GM18507 (cell line): Measurements from ENCODE around the gene TSKU.
"Not testable (repeated sequence)": the region's sequence is repeated elsewhere in the genome, so short reads cannot be mapped to it uniquely, and the experiment has no call there.

Source experiments
- DNase-seq: peaks from one replicate; pipeline ENCODE4 v3.0.0; 2011; ENCODE audit warnings: low read depth; ENCODE audit not compliant: insufficient read length; ENCODE audit errors: extremely low spot score
- FAIRE-seq: peaks from 2 replicates; lab custom pipeline; 2011; peaks lifted over from hg19 to GRCh38; lab: Jason Lieb, UNC

TSKU gene

DNA sequence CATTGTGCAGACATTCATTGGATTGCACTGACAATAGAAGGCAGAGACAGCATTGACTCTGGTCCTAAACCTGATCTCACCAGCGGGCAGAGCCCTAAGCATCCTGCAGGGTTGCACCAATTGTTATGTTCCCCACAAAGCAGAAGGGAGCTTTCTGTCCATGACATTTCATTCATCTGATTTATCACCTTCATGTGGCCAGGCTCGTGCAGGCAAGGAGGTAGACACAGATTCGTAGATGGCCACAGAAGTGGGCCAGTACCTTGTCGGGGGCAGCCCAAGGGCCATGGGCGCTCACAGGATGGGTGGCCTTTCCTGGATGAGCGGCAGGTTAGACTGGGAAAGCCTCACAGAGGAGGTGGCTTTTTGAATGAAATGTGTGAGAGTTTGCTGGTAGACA lies 2.9 kb downstream of the TSKU start:
- FAIRE-seq: no peak
- no peak for DNase-seq

DNA sequence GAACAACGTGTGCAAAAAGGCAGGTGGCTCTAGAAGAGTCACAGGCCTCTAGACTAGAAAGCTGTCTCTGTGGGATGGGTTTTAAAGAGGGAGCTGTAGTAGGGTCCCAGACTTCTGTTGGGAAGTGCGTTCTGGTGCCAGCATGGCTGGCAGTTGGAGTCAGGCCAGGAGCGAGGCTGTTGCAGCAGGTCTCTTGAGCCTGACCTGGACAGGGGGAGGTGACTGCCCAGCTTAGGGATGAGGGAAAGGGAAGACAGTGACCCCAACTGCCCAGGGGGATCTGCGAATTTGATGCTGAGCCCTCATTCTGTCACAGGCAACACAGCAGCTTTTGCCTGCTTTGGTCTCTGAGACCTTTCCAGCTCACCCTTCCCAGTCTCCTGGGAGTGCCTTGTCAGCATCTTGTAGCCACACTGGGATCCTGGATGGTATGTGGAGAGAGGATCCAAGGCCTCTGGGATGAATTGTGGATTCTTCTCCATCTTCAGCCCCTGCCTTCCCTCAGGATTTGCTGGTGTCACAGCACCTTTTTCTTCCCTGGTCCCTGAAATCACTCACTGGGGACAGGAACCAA lies 3.4 kb downstream of the TSKU start:
- FAIRE-seq (no peak), DNase-seq (no peak)

GRCh38 chr11:76787271-76787670 lies 4.1 kb downstream of the TSKU start:
- FAIRE-seq (no peak), DNase-seq (no peak)

DNA sequence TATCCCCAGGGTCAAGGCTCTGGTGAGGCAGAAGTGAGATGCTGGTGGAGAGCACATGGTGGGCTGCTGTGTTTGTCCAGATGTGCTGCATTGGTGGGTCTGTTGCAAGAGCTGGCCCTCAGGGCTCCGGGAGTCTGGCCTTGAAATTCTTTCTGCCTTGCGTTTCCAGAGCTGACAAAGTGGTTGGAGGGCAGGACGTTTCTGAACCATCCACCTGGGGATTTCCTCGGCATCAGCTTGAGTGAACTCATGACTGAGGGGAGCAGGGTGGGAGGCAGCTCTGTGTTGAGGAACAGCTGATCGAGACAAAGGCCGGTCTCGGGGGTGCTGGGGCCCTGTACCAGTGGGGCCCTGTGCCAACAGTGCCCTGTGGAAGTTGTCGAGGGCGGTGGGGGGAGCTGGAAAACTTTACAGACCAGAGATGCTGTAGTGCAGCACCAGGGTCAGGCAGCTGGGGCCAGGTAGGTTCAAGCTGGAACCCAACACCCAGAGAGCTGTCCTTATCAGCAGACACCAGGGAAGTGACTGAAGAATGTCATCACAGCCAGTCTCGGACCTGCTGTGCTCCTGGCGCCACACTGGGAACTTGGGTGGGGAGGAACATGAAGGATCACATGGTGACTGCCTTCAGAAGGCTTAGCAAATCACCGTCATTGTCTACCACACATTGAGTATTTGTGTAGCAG lies 4.9 kb downstream of the TSKU start:
- FAIRE-seq: no peak
- no peak for DNase-seq

DNA sequence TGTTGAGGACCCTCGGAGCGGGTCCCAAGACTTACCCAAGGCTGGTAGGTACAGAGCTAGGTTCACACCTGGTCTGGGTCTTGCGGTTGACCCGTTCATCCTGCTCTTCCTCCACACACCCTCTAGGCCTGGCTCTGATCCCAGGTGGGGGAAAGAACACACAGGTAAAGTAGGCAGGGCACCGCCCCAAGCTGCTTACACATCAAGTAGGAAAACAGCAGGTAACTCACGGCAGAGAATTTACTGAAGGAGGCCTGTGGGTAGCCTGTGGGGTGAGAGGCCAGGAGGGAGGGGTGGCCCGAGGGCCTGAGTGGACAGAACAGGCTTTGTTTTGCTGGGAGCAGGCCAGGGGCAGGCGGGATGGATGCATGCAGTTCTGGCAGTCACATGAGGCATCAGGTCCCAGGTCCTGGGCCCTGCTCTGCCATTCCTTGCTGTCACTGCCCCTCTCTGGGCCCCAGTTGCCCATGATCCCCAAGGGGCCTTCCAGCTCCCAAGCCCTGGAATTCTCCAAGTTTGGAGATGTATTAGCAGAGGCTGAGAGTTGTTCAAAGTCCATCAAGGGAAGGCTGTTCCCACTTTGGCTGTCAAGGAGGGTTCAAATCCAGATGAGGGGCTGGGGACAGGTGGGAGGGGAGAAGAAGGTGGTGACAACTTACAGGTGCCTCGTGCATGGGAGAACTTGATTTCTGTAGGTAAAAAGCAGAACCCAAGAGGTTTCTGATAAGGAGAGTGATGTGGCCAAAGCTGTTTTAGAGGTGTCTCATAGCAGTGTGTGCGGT lies 5.7 kb downstream of the TSKU start:
- FAIRE-seq: no peak
- DNase-seq: no peak

DNA sequence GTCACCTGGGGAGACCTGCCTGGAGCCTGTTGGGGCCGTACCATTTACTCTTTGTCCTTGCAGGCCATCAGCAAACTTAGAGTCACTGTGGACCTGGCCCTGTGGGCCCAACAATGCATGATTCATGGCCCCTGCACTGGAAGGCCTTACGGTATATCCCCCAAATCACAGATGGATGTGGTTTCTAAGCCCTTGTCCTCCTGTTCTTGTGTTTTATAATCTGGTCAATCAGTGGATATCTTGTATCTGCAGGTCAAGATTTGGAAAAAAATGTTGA lies 6.2 kb downstream of the TSKU start:
- FAIRE-seq (no peak), DNase-seq (no peak)

DNA sequence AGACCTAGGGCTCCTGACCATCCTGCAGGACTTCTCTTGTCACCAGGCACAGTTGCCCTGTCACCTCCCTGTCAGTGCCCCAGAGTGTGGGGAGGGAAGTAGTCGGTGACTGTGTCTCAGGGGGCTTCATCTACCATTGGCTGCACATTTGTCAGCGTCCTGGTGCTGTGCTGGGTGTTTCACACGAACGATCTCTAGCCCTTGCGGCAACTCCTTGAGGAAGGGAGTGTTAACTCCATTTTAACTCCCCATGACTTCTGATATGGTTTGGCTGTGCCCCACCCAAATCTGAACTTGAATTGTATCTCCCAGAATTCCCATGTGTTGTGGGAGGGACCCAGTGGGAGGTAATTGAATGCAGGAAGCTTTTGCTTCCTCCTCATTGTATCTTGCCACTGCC lies 7.1 kb downstream of the TSKU start:
- FAIRE-seq (no peak), DNase-seq (no peak)

- DNase-seq, FAIRE-seq: not testable (repeated sequence)
Measured at GRCh38 chr11:76791002-76791770, 8.0 kb downstream of the TSKU start.

DNA sequence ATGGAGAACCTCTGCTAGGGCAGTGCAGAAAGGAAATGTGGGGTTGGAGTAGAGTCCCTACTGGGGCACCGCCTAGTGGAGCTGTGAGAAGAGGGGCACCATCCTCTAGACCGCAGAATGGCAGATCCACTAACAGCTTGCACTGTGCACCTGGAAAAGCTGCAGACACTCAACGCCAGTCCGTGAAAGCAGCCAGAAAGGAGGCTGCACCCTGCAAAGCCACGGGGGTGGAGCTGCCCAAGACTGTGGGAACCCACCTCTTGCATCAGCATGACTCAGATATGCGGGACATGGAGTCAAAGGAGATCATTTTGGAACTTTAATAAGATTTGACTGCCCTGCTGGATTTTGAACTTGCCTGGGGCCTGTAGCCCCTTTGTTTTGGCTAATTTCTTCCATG lies 8.7 kb downstream of the TSKU start:
- FAIRE-seq (no peak), DNase-seq (no peak)

DNA sequence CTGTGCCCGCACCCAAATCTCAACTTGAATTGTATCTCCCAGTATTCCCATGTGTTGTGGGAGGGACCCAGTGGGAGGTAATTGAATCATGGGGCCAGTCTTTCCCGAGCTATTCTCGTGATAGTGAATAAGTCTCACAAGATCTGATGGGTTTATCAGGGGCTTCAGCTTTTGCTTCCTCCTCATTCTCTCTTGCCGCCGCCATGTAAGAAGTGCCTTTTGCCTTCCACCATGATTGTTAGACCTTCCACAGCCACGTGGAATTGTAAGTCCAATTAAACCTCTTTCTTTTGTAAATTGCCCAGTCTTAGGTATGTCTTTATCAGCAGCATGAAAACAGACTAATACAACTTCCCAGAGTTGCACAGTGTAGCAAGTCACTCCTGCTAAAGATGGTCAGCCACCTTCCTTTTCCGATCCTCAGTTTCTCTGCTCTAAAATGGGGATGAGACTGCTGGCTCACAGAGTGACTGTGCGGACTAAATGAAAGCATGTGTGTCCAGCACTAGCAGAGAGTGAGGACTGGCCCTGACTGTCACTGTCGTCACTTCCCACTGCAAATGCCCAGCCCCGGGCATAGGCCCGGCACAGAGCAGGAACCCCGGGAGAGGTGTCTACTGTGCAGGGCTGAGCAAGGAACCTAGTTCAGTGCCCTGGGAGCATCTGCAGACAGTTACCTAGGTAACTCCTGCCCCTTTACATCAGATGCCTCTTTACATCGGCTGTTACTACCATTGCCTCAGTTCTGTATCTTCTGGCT lies 9.5 kb downstream of the TSKU start:
- FAIRE-seq: no peak
- DNase-seq: no peak

DNA sequence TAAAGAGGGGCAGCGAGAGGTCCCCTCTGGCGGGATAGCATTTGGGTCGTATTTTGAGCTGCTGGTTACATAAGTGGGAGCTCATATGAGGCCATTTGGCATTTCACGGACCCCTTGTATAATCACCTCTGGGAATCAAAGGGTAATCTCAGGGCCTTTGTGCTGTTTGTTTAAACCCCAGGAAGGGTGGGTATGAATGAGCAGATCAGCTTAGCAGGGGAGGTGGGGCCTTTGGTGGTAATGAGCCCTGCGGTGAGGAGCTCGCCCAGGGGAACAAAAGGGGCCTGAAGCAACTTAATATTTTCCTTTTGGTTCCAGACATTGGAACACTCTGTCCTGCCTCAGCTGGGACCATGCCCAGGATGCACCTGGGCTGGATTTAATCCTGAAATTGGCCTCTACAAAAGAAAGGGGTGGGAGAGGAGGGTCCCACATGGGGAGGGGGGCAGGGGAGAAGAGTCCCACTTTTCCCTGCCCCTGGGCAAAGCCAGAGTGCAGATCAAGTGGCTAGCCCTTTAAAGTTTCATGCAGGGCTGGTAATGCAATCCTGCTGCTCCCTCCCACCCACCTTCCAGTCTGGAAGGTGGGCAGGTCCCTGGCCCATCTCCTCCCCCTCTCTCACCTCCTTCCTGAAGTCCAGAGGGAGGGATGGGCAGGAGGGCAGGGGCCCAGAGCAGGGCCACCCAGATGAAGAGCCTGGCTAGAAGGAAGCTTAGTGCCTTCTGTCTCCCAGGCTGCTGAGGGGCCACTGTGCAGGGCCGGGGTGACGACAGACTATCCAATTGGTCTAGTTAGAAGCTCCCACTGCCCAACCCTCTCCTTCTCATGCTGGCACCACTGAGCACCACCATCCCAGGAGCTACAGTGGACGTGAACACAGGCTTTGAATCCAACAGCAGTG lies 10.5 kb downstream of the TSKU start:
- DNase-seq: no peak
- no peak for FAIRE-seq

- DNase-seq: no peak
- no peak for FAIRE-seq
Measured at GRCh38 chr11:76794371-76795289, 11.5 kb downstream of the TSKU start.

- DNase-seq: no peak
- FAIRE-seq: no peak
Measured at GRCh38 chr11:76795290-76795935, 12.3 kb downstream of the TSKU start.

- DNase-seq (no peak), FAIRE-seq (no peak)
Measured at GRCh38 chr11:76795936-76796441, 12.8 kb downstream of the TSKU start.

- no peak for FAIRE-seq
- DNase-seq: no peak
Measured at GRCh38 chr11:76796511-76797198, 13.5 kb downstream of the TSKU start.

DNA sequence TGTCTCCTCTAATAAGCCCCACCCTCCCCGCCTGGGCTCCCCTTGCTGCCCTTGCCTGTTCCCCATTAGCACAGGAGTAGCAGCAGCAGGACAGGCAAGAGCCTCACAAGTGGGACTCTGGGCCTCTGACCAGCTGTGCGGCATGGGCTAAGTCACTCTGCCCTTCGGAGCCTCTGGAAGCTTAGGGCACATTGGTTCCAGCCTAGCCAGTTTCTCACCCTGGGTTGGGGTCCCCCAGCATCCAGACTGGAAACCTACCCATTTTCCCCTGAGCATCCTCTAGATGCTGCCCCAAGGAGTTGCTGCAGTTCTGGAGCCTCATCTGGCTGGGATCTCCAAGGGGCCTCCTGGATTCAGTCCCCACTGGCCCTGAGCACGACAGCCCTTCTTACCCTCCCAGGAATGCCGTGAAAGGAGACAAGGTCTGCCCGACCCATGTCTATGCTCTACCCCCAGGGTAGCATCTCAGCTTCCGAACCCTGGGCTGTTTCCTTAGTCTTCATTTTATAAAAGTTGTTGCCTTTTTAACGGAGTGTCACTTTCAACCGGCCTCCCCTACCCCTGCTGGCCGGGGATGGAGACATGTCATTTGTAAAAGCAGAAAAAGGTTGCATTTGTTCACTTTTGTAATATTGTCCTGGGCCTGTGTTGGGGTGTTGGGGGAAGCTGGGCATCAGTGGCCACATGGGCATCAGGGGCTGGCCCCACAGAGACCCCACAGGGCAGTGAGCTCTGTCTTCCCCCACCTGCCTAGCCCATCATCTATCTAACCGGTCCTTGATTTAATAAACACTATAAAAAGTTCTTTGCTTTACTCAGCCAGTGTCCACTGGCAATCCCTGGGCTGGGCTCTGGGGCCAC lies 14.4 kb downstream of the TSKU start:
- FAIRE-seq (no peak), DNase-seq (no peak)
